ENCODE measurements around the gene KCNMB1. TPM values are rescaled to one million over a fixed set of nuclear protein-coding genes. Genes with fewer than 3 reads are reported as not detected.

Gene KCNMB1
- polyA plus RNA-seq, 1 donor from 2014 or later = not detected

DNA sequence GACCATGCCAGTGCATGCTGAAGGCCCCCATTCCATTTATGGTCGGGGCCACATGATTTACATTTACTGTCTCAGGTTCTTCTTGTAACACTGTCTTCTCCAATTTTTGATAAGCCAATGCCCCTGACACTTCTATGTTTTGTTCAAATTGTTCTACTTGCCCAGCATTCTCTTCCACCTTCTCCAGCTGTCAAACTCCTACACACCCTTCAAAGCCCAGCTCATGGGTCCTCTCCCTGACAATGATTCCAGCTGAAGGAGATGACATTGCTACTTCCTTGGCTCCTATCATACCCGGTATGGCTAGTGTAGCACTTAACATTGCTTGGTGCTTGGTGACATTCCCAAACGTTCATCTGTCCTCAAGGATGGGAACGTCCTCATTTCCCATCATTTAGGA lies 41.1 kb upstream of the KCNMB1 start:
- Histone ChIP-seq H3K4me2 (ENCODE audit: low read length) (no peak overlapping the region), H3K36me3 (ENCODE audit: insufficient read depth, low read length) (no peaks in the 10 kb centered on the region), H3K4me3 (ENCODE audit: low read length) (no peak overlapping the region), H3K9ac (ENCODE audit: low read length) (no peak overlapping the region), H4K20me1 (ENCODE audit: insufficient read depth) (no peaks in the 10 kb centered on the region), H2AFZ (ENCODE audit: low read depth, low read length) (no peak overlapping the region), H3K27ac (ENCODE audit: low read length) (no peak overlapping the region), H3F3A (ENCODE audit: insufficient read depth, low read length, poor library complexity, severe bottlenecking) (no peaks in the 10 kb centered on the region), H3K9me2 (ENCODE audit: insufficient read depth, low read length) (no peaks in the 10 kb centered on the region), H3K79me2 (replicated peaks; ENCODE audit: insufficient read depth, low read length) (no peaks in the 10 kb centered on the region), H3K27me3 (ENCODE audit: insufficient read depth, low read depth, low read length) (no peaks in the 10 kb centered on the region), H3K9me3 (ENCODE audit: low read length) (no peaks in the 10 kb centered on the region)
- no peak for TF ChIP-seq EP300 (conservative IDR thresholded peaks at IDR 0.05; ENCODE audit: poor library complexity, severe bottlenecking)
- no peak for TF ChIP-seq POLR2AphosphoS5 (IDR thresholded peaks at IDR 0.05)
- TF ChIP-seq MXI1 (conservative IDR thresholded peaks at IDR 0.05; ENCODE audit: poor library complexity, severe bottlenecking) = no peak
- TF ChIP-seq EZH2 (IDR thresholded peaks at IDR 0.05; ENCODE audit: borderline replicate concordance, insufficient read depth, low read length, poor library complexity, severe bottlenecking) = no peak
- no peak for TF ChIP-seq SMC3 (conservative IDR thresholded peaks at IDR 0.05; ENCODE audit: poor library complexity)
- TF ChIP-seq RAD21 (conservative IDR thresholded peaks at IDR 0.05) = no peak
- TF ChIP-seq, protein P1, sequence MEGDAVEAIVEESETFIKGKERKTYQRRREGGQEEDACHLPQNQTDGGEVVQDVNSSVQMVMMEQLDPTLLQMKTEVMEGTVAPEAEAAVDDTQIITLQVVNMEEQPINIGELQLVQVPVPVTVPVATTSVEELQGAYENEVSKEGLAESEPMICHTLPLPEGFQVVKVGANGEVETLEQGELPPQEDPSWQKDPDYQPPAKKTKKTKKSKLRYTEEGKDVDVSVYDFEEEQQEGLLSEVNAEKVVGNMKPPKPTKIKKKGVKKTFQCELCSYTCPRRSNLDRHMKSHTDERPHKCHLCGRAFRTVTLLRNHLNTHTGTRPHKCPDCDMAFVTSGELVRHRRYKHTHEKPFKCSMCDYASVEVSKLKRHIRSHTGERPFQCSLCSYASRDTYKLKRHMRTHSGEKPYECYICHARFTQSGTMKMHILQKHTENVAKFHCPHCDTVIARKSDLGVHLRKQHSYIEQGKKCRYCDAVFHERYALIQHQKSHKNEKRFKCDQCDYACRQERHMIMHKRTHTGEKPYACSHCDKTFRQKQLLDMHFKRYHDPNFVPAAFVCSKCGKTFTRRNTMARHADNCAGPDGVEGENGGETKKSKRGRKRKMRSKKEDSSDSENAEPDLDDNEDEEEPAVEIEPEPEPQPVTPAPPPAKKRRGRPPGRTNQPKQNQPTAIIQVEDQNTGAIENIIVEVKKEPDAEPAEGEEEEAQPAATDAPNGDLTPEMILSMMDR (IDR thresholded peaks at IDR 0.05; ENCODE audit: poor library complexity, severe bottlenecking) = no peak
- TF ChIP-seq TAF1 (IDR thresholded peaks at IDR 0.05; ENCODE audit: low read depth) = no peak
- TF ChIP-seq REST (IDR thresholded peaks at IDR 0.05; ENCODE audit: borderline replicate concordance) = no peak

DNA sequence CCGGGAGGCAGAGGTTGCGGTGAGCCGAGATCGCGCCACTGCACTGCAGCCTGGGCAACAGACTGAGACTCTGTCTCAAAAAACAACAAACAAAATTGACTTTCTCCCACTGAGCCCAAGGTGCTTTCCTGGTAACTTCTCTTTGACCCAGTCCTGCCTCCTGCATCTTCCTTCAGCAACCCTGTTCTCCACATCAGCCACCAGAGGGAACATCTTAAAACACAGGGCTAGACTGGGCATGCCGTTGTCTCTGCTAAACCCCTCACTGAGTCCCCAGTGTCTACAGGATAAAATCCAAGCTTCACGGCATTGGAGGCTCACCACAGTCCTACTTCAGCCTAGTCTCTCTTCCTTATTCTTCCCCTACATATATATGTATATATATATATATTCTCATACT lies 39.8 kb upstream of the KCNMB1 start:
- no peak overlapping the region for H3K27ac ChIP-seq (ENCODE audit: low read length)
- TF ChIP-seq EP300 (conservative IDR thresholded peaks at IDR 0.05; ENCODE audit: poor library complexity, severe bottlenecking) (no peak), TAF1 (IDR thresholded peaks at IDR 0.05; ENCODE audit: low read depth) (no peak), POLR2AphosphoS5 (IDR thresholded peaks at IDR 0.05) (no peak)
- H4K20me1 ChIP-seq (ENCODE audit: insufficient read depth) = no peaks in the 10 kb centered on the region
- H3K9ac ChIP-seq (ENCODE audit: low read length) = no peak overlapping the region
- no peaks in the 10 kb centered on the region for H3K36me3 ChIP-seq (ENCODE audit: insufficient read depth, low read length)
- H3K9me3 ChIP-seq (ENCODE audit: low read length) = no peaks in the 10 kb centered on the region
- H3K9me2 ChIP-seq (ENCODE audit: insufficient read depth, low read length) = no peaks in the 10 kb centered on the region
- no peak overlapping the region for H3K4me2 ChIP-seq (ENCODE audit: low read length)
- H2AFZ ChIP-seq (ENCODE audit: low read depth, low read length) = no peak overlapping the region
- no peaks in the 10 kb centered on the region for H3K79me2 ChIP-seq (replicated peaks; ENCODE audit: insufficient read depth, low read length)
- H3K27me3 ChIP-seq (ENCODE audit: insufficient read depth, low read depth, low read length) = no peaks in the 10 kb centered on the region
- H3K4me3 ChIP-seq (ENCODE audit: low read length) = no peak overlapping the region
- no peaks in the 10 kb centered on the region for H3F3A ChIP-seq (ENCODE audit: insufficient read depth, low read length, poor library complexity, severe bottlenecking)
